ENCODE results near the gene MMRN1.

MMRN1 gene

DNA sequence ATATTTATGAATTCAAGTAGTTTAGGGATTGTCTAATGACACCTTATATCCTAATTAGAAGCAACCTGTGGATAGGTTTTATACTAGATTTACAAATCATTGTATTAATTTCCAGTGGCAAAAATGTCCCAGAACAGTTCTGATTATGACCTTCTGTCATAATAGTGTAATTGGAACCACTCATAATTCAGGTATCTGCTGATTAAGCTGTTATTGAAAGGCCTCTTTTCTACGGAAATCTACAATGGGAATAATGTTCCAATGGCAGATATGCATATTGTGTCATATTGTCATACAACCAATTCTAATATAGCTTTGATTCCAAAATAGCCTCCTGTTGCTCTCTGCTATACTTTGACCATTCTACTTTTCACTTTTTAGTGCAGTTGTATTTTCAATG lies 19.0 kb downstream of the MMRN1 start:
- DNase-seq (ENCODE audit: low read depth in 3 of 3, low spot score in 1 of 3), result no peak

DNA sequence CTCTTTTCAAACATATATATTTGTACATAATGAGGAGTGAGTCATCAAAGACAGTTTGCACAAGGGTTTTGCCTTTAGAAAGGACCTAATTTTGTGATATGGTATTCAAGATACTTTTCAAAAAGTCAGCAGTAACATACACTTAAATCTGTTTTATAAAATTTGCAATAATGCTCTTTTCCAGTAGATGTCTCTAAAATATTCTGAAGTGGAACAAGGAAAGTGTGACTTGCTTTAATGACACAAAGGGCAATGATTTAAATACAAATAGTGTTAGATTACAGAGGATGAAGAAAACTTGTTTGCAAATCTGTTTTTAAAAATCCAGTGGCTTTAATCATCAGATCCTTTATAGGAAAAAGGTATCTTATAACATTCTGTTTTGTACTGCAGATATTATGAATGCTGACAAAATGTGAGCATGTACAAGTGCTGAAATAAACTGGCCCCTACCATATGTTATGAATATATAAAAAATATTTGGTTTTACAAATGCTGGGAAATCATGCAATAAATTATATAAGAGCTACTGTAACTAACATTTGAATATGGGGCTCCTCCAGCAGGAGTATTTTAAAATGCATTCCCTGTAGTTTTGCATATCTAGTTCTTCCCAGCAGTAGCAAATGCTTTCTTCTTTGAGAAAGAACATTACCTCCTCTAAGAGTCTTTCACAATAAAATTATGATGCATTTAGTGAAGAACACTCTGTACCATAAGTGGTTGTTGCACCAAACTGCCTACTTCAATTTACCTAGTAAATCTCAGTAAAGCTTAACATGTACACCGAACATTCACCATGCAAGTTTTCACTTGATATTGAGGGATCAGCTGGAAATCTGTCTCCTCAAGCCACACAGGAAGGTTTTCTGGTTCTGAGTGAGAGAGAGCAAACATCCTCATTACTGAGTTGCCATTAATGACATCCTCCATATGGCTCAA lies 20.2 kb downstream of the MMRN1 start:
- DNase-seq (ENCODE audit: low read depth in 3 of 3, low spot score in 1 of 3), result no peak

- DNase-seq (ENCODE audit: low read depth in 3 of 3, low spot score in 1 of 3), result no peak
These were observed 21.3 kb downstream of the MMRN1 start for GRCh38 chr4:89915937-89916336.

DNA sequence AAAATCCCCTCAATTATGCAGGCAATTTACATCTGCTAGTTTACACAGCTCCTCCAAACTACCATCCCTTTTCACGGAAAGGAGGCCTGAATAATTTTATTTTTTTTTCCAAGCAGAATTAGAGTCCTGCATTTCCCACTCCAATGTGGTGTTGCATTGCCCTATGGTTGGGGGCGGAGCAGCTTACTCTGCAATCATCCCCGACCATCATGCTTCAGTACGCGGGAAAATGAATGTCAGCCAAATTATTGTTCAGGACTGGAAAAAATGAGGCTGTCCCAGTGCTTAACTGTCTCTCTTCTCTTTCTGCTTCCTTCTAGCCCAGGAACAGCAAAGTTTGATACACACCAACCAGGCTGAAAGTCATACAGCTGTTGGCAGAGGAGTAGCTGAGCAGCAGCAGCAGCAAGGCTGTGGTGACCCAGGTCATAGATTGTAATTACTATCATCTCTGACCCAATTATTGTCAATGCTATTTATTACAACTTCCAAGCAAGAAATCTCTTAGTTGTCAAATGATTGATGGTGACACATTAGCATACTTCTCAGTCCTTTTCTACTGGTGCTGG lies 28.3 kb downstream of the MMRN1 start:
- DNase-seq (ENCODE audit: low read depth in 3 of 3, low spot score in 1 of 3), result no peak

DNA sequence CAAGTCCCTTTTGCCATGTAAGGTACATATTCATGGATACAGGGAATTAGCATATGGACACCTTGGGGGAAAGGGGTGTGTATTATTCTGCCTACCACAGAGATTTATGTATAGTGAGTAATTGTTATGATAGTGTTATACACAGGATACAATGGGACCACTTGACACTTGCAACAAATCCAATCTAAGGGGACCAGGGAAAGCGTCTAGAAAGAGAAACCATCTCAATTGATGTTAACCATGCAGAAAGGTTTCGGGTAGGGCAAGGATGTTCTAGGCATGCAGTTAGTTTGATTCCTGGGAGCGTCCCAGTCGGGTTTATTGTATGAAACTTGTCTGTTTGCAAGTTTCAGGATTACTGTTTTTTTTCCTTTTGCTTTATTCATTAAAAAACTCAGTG lies 34.2 kb downstream of the MMRN1 start:
- no peak for DNase-seq (ENCODE audit: low read depth in 3 of 3, low spot score in 1 of 3)

- no peak for DNase-seq (ENCODE audit: low read depth in 3 of 3, low spot score in 1 of 3)
These were observed 34.9 kb downstream of the MMRN1 start for GRCh38 chr4:89929425-89930159.

DNA sequence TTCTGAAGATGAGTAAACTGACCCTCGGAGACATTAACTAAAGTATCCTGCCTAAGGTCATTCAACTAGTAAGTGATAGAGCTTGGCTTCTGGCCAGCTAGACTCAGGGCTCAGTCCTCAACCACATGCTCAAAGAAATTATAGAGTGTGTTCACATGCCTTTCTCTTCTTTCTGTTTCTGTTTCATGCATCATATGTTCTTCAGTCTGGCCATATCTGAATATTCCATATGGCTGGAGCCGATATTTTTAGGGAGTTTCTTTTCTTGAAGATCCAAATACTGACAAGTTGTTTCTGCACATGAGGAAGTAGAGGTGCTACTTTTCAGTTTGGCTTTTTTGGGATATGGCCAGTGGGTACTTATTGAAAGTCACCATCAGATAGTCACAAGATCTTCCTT lies 44.9 kb downstream of the MMRN1 start:
- DNase-seq (ENCODE audit: low read depth in 3 of 3, low spot score in 1 of 3), result no peak

DNA sequence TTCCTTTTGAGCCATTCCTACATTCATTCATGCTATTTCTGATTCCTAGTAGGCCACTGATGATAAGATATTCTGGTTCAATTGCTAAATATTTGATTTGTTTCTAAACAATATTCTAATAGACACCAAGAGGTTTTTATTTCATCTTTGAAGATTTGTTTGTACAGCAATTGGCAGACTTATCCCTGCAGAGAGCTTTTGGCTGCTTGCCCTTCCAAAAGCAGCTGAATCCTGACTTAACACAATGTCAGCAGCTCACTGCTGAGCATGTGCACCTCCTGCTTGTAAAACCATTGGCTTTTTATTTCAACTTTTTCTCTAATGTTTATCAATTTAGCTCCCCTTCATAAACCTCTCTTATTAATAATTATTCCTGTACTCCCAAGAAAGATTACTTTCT lies 45.3 kb downstream of the MMRN1 start:
- DNase-seq (ENCODE audit: low read depth in 3 of 3, low spot score in 1 of 3), result no peak

DNA sequence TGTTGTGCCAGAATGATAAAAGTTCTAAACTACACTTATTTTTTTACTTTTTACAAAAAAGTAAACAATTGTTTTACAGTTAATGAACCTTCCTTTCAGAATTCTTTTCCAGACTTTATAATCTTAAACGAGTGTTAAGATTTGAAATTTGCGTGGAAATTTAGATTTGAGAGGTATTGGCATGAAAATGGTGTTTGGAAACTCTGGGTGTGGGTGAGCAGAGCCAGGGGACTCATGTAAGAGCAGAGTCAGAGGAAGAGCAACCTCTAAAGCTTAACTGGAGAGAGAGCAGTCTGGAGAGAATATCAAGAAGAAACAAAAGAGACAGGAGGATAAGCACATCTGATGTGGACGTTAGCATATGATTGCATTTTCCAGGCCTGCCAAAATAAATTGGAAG lies 48.2 kb downstream of the MMRN1 start:
- no peak for DNase-seq (ENCODE audit: low read depth in 3 of 3, low spot score in 1 of 3)

DNA sequence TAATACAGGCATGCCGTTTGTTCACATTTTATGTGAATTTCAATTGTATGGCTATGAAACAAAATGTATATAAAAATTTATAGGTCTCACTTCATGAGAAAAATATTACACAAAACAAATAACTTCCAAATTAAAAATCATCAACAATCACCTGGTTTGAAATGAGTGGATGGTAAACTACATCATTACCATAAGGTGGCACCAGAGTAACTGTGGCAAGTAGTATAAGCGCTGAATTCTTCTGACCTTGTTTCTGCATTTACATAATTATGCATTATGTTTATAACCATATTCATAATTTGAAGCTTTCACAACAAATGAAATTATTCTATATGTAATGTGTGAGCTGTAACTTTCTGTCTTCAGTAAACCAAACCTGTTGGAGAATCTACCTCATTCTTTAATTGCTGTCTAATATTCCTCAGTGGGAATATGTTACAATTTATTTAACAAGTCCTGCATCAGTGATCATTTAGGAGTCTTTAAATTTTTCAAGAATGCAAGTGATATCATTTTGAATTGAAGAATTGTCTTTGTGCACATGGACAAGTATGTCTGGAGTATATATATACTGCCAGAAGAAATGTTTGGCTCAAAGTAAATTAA lies 55.2 kb downstream of the MMRN1 start:
- no peak for DNase-seq (ENCODE audit: low read depth in 3 of 3, low spot score in 1 of 3)

GRCh38 chr4:89952458-89952857 lies 57.8 kb downstream of the MMRN1 start:
- DNase-seq (ENCODE audit: low read depth in 3 of 3, low spot score in 1 of 3), result no peak

DNA sequence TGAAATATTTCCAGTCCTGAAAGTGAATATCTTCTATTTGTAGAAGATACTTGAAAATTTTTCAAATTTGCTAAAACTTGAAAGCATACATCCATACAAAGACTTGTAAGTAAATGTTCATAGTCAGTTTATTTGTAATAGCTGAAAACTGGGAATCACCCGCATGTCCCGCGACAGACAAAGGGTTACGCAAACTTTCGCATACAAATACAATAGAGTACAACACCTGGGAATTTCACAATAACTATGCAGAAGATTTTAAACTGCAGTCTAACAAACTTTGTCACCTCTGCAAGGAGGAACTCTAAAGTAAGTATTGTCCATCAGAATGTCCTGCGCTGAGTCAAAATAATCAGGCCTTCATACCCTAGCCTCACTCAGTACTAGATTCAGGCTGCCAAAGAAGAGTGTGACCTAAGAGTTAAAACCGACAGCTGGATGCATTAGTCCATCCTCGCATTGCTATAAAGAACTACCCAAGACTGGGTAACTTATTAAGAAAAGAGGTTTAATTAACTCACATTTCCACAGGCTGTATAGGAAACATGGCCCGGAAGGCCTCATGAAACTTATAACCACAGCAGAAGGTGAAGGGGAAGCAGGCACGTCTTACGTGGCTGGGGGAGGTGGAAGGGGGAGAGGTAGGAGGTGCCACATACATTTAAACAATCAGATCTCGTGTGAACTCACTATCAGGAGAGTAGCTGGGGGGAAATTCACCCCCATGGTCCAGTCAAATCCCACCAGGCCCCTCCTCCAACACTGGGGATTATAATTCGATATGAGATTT lies 60.4 kb downstream of the MMRN1 start:
- no peak for DNase-seq (ENCODE audit: low read depth in 3 of 3, low spot score in 1 of 3)

- no peak for DNase-seq (ENCODE audit: low read depth in 3 of 3, low spot score in 1 of 3)
These were observed 62.6 kb downstream of the MMRN1 start for GRCh38 chr4:89957046-89957926.

- DNase-seq (ENCODE audit: low read depth in 3 of 3, low spot score in 1 of 3), result no peak
These were observed 87.2 kb downstream of the MMRN1 start for GRCh38 chr4:89981789-89982334.

DNA sequence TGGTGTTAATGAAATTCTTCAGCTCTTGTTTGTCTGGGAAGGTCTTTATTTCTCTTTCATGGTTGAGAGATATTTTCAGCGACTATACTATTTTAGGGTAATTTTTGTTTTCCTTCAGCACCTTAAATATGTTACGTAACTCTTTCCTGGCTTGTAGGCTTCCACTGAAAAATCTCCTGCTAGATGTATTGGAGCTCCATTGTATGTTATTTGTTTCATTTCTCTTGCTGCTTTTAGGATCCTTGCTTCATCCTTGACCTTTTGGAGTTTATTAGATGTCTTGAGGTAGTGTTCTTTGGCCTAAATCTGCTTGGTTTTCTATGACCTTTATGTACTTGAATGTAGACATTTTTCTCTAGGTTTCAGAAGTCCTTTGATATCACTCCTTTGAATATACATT lies 93.6 kb downstream of the MMRN1 start:
- no peak for DNase-seq (ENCODE audit: low read depth in 3 of 3, low spot score in 1 of 3)

DNA sequence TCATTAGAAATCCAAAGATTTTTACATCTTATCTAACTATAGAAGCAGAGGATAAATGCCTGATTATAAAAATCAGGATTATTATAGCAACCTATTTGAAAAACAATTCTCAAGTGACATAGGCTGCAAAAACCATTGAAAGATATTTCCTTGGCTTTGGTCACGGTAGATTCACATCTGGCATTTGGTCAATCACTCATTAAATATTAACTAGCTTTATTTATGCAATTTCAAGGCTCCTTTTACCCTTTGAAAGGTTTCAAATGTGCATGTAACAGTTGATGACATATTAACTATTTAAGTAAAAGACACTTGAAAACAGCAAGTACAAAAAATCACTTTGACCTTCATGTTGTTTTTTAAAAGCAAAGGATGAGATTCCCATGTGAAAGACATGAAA lies 98.1 kb downstream of the MMRN1 start:
- no peak for DNase-seq (ENCODE audit: low read depth in 3 of 3, low spot score in 1 of 3)

DNA sequence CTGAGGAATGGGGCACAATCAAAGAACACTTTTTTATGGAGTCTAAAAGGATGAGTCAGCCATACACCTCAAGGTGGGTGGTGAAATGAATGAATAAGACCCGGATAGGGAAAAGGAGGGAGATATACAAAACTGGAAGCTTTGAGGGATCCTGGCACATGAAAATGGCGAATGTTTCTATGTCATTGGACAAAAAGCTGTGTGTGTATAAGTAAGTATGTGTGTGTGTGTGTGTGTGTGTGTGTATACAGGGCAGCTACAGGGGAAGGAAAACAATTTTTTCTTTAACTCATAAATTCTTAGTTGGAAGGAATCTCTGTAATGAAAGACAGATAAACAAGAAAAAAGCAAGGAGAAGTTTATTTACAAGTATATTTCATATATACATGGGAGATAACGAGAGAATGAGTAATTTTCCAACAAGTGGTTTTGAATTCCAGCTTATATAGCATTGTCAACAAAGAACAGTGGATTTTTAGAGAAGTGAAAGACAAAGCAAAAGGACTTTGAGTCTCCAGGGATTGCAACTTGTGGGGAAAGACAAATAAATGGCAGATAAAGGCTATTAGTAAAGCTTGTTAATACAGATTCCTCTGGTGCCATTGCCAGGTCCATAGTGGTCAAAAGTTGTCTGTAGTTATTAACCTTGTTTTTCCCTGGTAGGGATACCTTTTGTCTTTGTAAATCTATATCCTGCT lies 99.7 kb downstream of the MMRN1 start:
- no peak for DNase-seq (ENCODE audit: low read depth in 3 of 3, low spot score in 1 of 3)

DNA sequence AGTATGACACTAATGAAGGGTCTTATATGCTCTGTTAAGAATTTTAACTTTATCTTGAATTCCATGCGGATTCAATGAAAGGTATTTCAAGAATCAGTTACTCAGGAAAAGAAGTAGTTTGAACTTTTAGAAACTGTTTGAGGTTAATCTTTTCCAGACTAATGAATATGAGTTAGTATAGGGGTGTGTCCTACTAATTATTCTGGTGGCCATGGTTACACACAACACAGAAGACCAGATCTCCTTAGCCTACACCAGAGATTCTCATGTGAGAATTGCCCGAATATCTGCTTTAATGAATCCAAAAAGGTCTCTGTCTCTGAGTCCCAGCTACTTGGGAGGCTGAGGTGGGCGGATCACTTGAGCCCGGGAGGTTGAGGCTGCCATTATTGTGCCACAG lies 100.4 kb downstream of the MMRN1 start:
- DNase-seq (ENCODE audit: low read depth in 3 of 3, low spot score in 1 of 3), result no peak

- no peak for DNase-seq (ENCODE audit: low read depth in 3 of 3, low spot score in 1 of 3)
These were observed 101.2 kb downstream of the MMRN1 start for GRCh38 chr4:89995814-89996213.
